Placental pericyte (primary cell): Measurements from ENCODE around the gene TYSND1. TPM values are rescaled to one million over a fixed set of nuclear protein-coding genes. Genes with fewer than 3 reads are reported as not detected.

Source experiments
- total RNA-seq: library from RNA; depleted of rRNA; stranded (reverse); fragments of >200 nt; gene quantifications from 2 replicates; pipeline ENCODE4 v1.2.3, GENCODE V29; 2012

TYSND1 gene, protein sequence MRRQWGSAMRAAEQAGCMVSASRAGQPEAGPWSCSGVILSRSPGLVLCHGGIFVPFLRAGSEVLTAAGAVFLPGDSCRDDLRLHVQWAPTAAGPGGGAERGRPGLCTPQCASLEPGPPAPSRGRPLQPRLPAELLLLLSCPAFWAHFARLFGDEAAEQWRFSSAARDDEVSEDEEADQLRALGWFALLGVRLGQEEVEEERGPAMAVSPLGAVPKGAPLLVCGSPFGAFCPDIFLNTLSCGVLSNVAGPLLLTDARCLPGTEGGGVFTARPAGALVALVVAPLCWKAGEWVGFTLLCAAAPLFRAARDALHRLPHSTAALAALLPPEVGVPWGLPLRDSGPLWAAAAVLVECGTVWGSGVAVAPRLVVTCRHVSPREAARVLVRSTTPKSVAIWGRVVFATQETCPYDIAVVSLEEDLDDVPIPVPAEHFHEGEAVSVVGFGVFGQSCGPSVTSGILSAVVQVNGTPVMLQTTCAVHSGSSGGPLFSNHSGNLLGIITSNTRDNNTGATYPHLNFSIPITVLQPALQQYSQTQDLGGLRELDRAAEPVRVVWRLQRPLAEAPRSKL
- total RNA-seq, result 5.0 and 7.3 TPM in 2 replicates

DNA sequence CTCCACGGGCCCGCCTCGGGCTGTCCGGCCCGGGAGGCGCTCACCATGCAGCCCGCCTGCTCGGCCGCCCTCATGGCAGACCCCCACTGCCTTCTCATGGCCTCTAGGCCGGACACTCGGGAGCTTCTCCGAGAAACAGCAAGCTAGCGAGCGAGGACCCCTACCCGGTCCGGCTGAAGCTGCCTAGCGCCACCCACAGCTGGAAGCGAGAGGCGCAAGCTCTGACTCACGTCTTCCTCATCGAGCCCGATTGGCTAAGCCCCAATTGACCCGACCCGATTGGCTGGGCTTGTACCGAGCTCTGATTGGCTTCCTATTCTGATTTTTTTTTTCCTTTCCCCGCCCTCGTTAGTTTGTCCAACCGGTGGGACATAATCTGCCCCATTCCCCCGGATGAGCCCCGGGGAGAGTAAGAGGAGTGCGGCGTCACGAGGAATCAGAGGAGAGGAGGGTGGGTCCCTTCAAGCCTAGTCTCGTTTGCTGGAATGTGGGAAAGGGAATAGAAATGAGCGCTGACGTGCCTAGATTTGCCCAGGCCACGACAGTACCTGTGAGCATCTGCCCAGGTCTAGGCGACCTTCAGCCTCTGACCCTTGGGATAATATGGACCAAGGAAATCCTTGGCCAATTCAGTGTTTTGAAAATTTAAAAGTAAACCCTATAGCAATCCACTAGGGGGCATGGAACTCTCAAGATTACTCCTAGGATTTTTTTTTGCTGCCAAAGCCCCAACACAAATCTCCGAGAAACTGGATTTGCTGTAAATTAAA is at the start of gene TYSND1:
Gene TYSND1, minus strand, starts transcription at position 212 of the 770 bp plus-strand sequence. Its CDS starts 114 bp downstream, at position 98.

DNA sequence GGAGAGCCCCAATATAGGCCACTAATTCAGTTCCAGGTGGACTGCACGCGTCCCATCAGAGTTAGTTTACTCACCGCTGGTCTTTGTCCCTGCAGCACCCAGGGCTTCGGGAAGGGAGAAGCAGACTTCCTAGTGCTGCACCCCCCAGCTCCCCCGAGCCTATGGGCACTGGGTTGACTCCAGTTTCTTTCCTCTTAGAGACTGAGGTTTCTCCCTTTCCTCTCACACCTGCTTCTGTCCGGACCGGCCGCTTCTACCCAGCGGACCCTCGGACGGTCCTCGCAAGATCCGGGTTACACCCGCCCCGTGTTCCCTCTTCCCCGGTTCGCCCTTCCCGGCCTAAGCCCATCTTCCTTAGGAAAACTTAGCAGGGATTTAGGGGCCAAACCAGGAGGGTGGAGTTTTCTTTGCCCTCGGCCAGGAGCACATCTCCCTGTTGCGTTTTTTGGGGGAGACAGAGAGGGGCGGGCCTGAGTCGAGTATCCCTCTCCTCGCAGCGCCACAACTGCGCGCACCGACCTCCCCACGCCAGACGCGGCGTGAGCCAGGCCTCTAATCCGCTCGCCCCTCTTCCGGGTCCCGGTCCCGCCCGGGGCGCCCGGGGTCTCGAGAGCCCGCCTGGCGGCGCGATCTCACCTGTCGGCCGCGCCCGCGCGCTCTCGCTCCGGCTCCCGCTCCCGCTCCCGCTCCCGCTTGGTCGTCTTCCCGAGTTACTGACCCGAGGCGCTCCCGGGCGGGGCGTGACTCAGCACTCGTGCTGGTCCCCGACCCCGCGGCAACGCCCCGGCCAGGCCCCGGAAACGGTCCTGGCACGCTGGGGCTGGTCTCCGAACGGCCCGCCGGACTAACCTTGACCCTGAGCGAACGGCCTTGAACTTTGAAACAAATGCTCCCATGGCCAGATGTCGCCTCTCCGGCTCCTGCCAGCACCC is 14.1 kb downstream of the TYSND1 start, which contains the start of gene AIFM2:
Gene AIFM2, minus strand, starts transcription at position 728 of the 932 bp plus-strand sequence. CDS start 8,741 bp downstream, outside the sequence.

Other genes with a start within 250 kb of the TYSND1 start
- gene MACROH2A2, start 93.9 kb downstream of the TYSND1 start, total RNA-seq, result 1.3 and 2.0 TPM in 2 replicates
- 5.2 and 17.1 TPM in 2 replicates for gene AIFM2, start 13.9 kb downstream of the TYSND1 start, total RNA-seq
- 158 and 183 TPM in 2 replicates for gene SAR1A, start 23.8 kb upstream of the TYSND1 start, total RNA-seq
- 139 and 256 TPM in 2 replicates for gene PPA1, start 86.7 kb upstream of the TYSND1 start, total RNA-seq
- not detected in 2 replicates for gene NPFFR1, start 137.3 kb upstream of the TYSND1 start, total RNA-seq
- 6.7 and 7.7 TPM in 2 replicates for gene LRRC20, start 235.9 kb upstream of the TYSND1 start, total RNA-seq